Stimulated activated CD8-positive, alpha-beta memory T cell treated with anti-CD3 and anti-CD28 coated beads, Interleukin-15, amount 100 ng/mL, for 1 hour (primary cell): ENCODE results near the gene NHLRC4.
"Not testable (repeated sequence)": the region's sequence is repeated elsewhere in the genome, so short reads cannot be mapped to it uniquely, and the experiment has no call there.

ENCODE experiments used
- DNase-seq: peaks from one replicate; pipeline ENCODE4 v3.0.0-alpha.2; 2020; ENCODE audit warnings: low read depth

Gene NHLRC4

DNA sequence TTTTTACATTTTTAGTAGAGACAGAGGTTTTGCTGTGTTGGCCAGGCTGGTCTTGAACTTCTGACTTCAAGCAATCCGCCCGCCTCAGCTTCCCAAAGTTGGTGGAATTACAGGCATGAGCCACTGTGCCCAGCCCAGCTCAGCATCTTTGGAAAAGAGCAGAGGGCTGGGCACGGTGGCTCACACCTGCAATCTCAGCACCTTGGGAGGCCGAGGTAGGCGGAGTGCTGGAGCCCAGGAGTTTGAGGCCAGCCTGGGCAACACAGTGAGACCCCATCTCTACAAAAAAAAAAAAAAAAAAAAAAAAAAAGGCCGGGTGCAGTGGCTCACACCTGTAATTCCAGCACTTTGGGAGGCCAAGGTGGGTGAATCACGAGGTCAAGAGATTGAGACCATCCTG is 30.9 kb downstream of the NHLRC4 start:
- not testable (repeated sequence) for DNase-seq

DNA sequence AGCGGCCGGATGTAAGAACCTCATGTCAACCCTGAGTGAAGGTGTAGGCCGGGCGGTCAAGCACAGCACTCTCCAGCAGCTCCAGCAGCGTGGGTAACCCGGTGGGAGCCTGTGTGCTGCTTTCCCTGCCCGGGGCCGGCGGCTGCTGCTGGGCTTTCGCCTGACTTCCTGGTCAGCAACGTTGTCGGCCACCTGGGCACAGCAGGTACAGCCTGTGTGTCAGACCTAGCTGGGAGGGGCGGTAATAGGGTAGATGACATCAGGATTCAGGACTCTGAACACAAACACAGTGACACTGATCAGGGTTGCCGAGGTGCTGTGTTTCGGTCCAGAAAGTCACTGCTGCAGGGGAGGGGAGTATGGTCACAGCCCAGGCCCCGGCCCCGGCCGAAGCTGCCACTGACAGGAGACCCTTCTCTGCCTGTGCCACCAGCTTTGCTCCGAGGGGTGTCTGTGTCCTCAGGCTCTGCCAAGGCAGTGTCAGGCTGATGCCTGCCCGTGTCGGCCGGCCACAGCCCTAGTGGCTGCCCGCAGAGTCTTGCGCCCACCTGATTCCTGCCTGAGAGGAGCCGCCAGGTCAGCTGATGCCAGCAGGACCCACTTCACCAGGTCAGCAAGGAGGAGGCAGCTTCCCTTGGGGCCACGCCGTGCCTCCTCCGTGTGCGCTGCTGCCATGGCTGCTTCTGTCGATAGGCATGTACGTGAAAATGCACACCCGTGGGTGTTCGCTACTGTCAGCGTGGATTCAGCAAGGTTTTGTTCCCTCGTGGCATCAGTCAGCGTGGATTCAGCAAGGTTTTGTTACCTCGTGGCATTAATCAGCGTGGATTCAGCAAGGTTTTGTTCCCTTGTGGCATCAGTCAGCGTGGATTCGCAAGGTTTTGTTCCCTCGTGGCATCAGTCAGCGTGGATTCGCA is 32.3 kb downstream of the NHLRC4 start:
- DNase-seq, result no peak

DNA sequence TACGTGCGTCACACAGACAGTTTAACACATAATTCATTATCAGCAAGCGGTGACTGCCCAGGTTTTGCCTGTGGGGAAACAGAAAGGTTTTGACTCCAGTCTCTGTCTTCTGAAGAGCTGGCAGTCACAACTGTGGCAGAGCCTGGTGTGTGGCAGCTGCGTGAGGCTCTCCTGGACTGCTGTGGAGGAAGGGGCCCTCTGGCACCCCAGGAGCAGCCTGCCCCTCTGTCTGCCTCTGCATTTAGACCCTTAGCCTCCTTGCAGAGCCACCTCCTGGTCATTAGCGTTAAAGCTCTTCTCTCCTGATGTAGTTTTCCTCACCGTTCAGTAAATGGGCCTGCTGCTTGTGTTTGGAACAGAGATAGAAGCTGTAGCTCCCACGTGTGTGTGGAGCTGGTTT is 34.0 kb downstream of the NHLRC4 start:
- no peak for DNase-seq

GRCh38 chr16:603933-604332 is 37.1 kb downstream of the NHLRC4 start:
- DNase-seq, result no peak

DNA sequence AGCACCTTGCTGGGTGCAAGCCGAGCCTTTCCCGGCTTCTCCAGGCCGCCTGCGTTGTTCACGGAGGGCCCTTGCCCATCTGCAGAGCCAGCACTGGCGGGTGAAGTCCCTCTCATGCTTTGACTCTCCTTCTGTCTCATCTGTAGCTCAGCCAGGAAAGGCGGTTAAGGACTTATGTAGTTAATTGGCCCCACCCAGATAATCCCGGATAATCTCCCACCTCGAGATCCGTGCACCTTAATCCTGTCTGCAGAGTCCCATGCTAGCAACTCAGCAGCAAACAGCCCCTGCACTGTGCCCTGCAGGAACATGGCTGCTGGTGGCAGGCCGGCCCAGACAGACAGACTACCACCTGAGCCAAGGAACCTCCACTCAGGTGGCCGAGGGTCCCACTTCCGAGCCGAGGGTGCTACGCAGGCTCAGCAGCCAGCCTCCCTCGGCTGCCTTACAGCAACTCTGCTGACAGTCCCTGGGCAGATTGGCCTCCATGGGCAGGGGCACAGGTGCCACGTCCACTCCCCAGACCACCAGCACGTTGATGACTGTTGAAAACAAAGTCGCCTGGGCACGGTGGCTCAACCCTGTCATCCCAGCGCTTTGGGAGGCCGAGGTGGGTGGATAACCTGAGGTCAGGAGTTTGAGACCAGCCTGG is 40.0 kb downstream of the NHLRC4 start:
- no peak for DNase-seq

DNA sequence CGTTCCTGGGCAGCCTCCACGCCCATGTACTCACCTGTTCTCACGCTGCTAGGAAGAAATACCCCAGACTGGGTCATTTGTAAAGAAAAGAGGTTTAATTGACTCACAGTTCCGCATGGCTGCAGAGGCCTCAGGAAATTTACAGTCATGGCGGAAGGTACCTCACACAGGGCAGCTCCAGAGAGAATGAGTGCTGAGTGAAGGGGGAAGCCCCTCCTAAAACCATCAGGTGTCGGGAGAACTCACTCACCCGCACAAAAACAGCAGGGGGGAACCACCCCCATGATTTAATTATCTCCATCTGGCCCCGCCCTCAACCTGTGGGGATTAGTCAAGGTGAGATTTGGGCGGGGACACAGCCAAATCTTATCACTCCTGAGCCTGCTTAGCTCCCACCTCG is 41.2 kb downstream of the NHLRC4 start:
- DNase-seq, result no peak

- no peak for DNase-seq
Measured at GRCh38 chr16:609316-609715, 42.5 kb downstream of the NHLRC4 start.

GRCh38 chr16:609984-610383 is 43.2 kb downstream of the NHLRC4 start:
- DNase-seq, result no peak

DNA sequence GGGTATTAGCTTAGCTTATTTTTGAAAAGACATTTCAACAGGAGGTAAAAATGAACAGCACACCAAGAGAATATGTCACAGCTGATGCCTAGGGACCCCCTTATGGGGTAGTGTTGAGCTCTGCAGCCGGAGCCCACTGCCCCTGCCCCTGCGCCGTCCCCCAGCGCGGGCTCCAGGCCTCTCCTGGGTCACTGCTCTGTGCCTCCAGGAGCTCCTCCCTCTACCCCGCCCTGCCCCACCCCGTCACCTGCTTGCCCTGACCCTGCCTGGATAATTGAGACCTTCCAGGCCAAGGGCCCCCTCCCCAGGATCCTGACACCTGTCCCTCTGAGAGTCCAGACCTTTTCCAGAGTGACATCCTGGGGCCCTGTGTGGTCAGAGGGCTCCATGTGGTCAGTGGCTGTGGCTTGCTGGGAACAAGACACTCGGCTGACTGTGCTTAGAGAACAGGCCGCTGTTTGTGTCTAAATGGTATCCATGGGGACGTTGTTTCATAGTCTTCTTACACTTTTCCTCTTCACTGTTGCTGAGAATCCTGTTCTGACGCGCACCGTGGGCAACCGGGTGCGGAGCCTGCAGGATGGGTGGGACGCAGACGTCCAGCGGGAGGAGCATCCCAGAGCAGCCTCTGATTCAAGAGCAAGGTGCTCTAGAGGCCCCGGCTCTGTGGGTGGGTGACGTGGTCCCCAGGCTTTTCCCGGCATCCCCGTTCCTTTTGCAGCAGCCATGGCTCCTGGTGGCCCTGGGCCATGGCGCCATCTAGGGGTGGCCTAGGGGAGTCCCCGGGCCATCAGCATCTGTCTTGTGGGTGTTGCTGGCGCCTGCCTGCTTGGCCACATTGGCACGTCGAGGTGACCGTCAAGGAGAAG is 43.9 kb downstream of the NHLRC4 start:
- peak; percentile 22 for DNase-seq

DNA sequence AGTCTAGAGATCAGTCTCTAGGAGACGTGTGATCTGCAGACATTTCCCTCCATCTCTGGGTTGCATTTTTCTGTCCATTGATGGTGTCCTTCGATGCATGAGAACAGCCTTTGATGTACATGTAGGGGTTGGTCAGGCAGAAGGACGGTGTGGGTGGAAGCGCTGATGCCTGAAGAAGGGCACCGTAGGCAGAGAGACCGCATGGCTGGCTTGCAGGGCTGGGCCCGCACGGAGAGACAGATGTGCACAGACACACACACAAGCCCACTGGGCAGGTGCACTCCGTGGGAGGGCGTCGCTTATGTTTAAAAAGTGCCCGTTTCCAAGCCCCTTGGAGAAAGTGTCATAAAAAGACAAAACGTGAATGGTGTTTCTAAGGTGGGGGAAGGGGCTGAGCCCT is 48.3 kb downstream of the NHLRC4 start:
- DNase-seq, result no peak

- no peak for DNase-seq
Measured at GRCh38 chr16:616733-617586, 50.2 kb downstream of the NHLRC4 start.

GRCh38 chr16:617855-618254 is 51.0 kb downstream of the NHLRC4 start:
- no peak for DNase-seq
